Measurements from ENCODE around the gene PLD2.
"Not testable (repeated sequence)": the region's sequence is repeated elsewhere in the genome, so short reads cannot be mapped to it uniquely, and the experiment has no call there.

PLD2 gene

GRCh38 chr17:4815043-4815675 is 8.2 kb downstream of the PLD2 start:
- no peaks in the 10 kb centered on the region for H3K36me3 ChIP-seq (ENCODE audit: insufficient read depth, low read length)
- no peaks in the 10 kb centered on the region for H3K9me3 ChIP-seq (ENCODE audit: low read depth, low read length)
- H3K9ac ChIP-seq (ENCODE audit: insufficient read length): no peak overlapping the region
- no peak for DNase-seq (ENCODE audit: low read depth, low spot score)
- TF ChIP-seq FOXP2 (optimal IDR thresholded peaks at IDR 0.05; ENCODE audit: control extremely low read depth, extremely low read length, insufficient read depth) (no peak), EZH2 (IDR thresholded peaks at IDR 0.05) (no peak), POLR2AphosphoS5 (IDR thresholded peaks at IDR 0.05; ENCODE audit: borderline replicate concordance, low read depth, low read length) (no peak)
- no peak overlapping the region for H3K4me3 ChIP-seq
- H3K27ac ChIP-seq: no peak overlapping the region

GRCh38 chr17:4816826-4817225 is 9.9 kb downstream of the PLD2 start:
- Histone ChIP-seq H3K9me3 (ENCODE audit: low read depth, low read length) (no peaks in the 10 kb centered on the region), H3K36me3 (ENCODE audit: insufficient read depth, low read length) (no peaks in the 10 kb centered on the region), H3K9ac (ENCODE audit: insufficient read length) (no peak overlapping the region), H3K4me3 (no peak overlapping the region), H3K27ac (no peak overlapping the region)
- TF ChIP-seq EZH2 (IDR thresholded peaks at IDR 0.05) (no peak), FOXP2 (optimal IDR thresholded peaks at IDR 0.05; ENCODE audit: control extremely low read depth, extremely low read length, insufficient read depth) (no peak), POLR2AphosphoS5 (IDR thresholded peaks at IDR 0.05; ENCODE audit: borderline replicate concordance, low read depth, low read length) (no peak)
- DNase-seq (ENCODE audit: low read depth, low spot score): no peak

- Histone ChIP-seq H3K36me3 (ENCODE audit: insufficient read depth, low read length) (no peaks in the 10 kb centered on the region), H3K9ac (ENCODE audit: insufficient read length) (no peak overlapping the region), H3K4me3 (no peak overlapping the region), H3K27ac (no peak overlapping the region), H3K9me3 (ENCODE audit: low read depth, low read length) (no peaks in the 10 kb centered on the region)
- DNase-seq (ENCODE audit: low read depth, low spot score): no peak
- TF ChIP-seq FOXP2 (optimal IDR thresholded peaks at IDR 0.05; ENCODE audit: control extremely low read depth, extremely low read length, insufficient read depth) (no peak), EZH2 (IDR thresholded peaks at IDR 0.05) (no peak), POLR2AphosphoS5 (IDR thresholded peaks at IDR 0.05; ENCODE audit: borderline replicate concordance, low read depth, low read length) (no peak)
These were observed 11.3 kb downstream of the PLD2 start for GRCh38 chr17:4818276-4818675.

GRCh38 chr17:4822835-4823234 is 15.9 kb downstream of the PLD2 start:
- Histone ChIP-seq H3K9me3 (ENCODE audit: low read depth, low read length) (no peaks in the 10 kb centered on the region), H3K36me3 (ENCODE audit: insufficient read depth, low read length) (no peaks in the 10 kb centered on the region), H3K4me3 (no peak overlapping the region), H3K27ac (no peak overlapping the region), H3K9ac (ENCODE audit: insufficient read length) (no peak overlapping the region)
- TF ChIP-seq POLR2AphosphoS5 (IDR thresholded peaks at IDR 0.05; ENCODE audit: borderline replicate concordance, low read depth, low read length) (no peak), FOXP2 (optimal IDR thresholded peaks at IDR 0.05; ENCODE audit: control extremely low read depth, extremely low read length, insufficient read depth) (no peak), EZH2 (IDR thresholded peaks at IDR 0.05) (no peak)
- no peak for DNase-seq (ENCODE audit: low read depth, low spot score)

GRCh38 chr17:4823373-4824089 is 16.6 kb downstream of the PLD2 start:
- Histone ChIP-seq H3K4me3 (no peak overlapping the region), H3K36me3 (ENCODE audit: insufficient read depth, low read length) (no peaks in the 10 kb centered on the region), H3K27ac (no peak overlapping the region), H3K9ac (ENCODE audit: insufficient read length) (no peak overlapping the region), H3K9me3 (ENCODE audit: low read depth, low read length) (no peaks in the 10 kb centered on the region)
- DNase-seq (ENCODE audit: low read depth, low spot score): no peak
- TF ChIP-seq FOXP2 (optimal IDR thresholded peaks at IDR 0.05; ENCODE audit: control extremely low read depth, extremely low read length, insufficient read depth): no peak
- TF ChIP-seq POLR2AphosphoS5 (IDR thresholded peaks at IDR 0.05; ENCODE audit: borderline replicate concordance, low read depth, low read length): no peak

GRCh38 chr17:4827399-4827798 is 20.4 kb downstream of the PLD2 start:
- Histone ChIP-seq H3K27ac (no peak overlapping the region), H3K36me3 (ENCODE audit: insufficient read depth, low read length) (no peaks in the 10 kb centered on the region), H3K9me3 (ENCODE audit: low read depth, low read length) (no peaks in the 10 kb centered on the region), H3K4me3 (no peak overlapping the region), H3K9ac (ENCODE audit: insufficient read length) (no peak overlapping the region)
- TF ChIP-seq EZH2 (IDR thresholded peaks at IDR 0.05): no peak
- no peak for TF ChIP-seq FOXP2 (optimal IDR thresholded peaks at IDR 0.05; ENCODE audit: control extremely low read depth, extremely low read length, insufficient read depth)
- no peak for TF ChIP-seq POLR2AphosphoS5 (IDR thresholded peaks at IDR 0.05; ENCODE audit: borderline replicate concordance, low read depth, low read length)
- no peak for DNase-seq (ENCODE audit: low read depth, low spot score)

GRCh38 chr17:4832829-4833177 is 25.9 kb downstream of the PLD2 start:
- Histone ChIP-seq H3K9ac (ENCODE audit: insufficient read length) (peak overlapping the region; percentile 83), H3K4me3 (peak overlapping the region; percentile 89), H3K27ac (peak overlapping the region; percentile 77)
- not testable (repeated sequence) for H3K9me3 ChIP-seq (ENCODE audit: low read depth, low read length); DNase-seq (ENCODE audit: low read depth, low spot score); H3K36me3 ChIP-seq (ENCODE audit: insufficient read depth, low read length)

- H3K27ac ChIP-seq: peak within 1 kb of the TSS; percentile 77
- H3K9me3 ChIP-seq (ENCODE audit: low read depth, low read length): no peaks in the 10 kb centered on the region
- peak; percentile 62; the same call in 1 of the 2 replicates for TF ChIP-seq POLR2AphosphoS5 (IDR thresholded peaks at IDR 0.05; ENCODE audit: borderline replicate concordance, low read depth, low read length)
- no peak for TF ChIP-seq FOXP2 (optimal IDR thresholded peaks at IDR 0.05; ENCODE audit: control extremely low read depth, extremely low read length, insufficient read depth)
- H3K36me3 ChIP-seq (ENCODE audit: insufficient read depth, low read length): peaks cover 7% of the 10 kb centered on the region; the same call in 1 of the 2 replicates
- no peak for DNase-seq (ENCODE audit: low read depth, low spot score)
- peak within 1 kb of the TSS; percentile 89 for H3K4me3 ChIP-seq
- H3K9ac ChIP-seq (ENCODE audit: insufficient read length): peak within 1 kb of the TSS; percentile 83
These were observed 26.4 kb downstream of the PLD2 start, which contains the start of gene MINK1 for GRCh38 chr17:4833178-4833940. MINK1 (plus strand) TSS chr17:4833340; CDS start chr17:4833584, 244 bp downstream.

Measured in SK-N-MC (cell line).